Fibroblast of the aortic adventitia (primary cell): Measurements from ENCODE around the gene RASL10A. TPM values are rescaled to one million over a fixed set of nuclear protein-coding genes. Genes with fewer than 3 reads are reported as not detected.

Source experiments
- DNase-seq: peaks from one replicate; pipeline ENCODE4 v3.0.0-alpha.2; 2010; ENCODE audit warnings: low read depth
- H3K4me3 ChIP-seq: 2 replicates; pipeline ENCODE4 v1.5.1; 2011; ENCODE audit warnings: low read depth, mild to moderate bottlenecking, control low read depth, low read length, moderate library complexity
- total RNA-seq: library from RNA; depleted of rRNA; stranded (reverse); fragments of >200 nt; gene quantifications from 2 replicates; pipeline ENCODE4 v1.2.3, GENCODE V29; 2012; ENCODE audit warnings: low replicate concordance
- TF ChIP-seq, protein P1 (sequence below): IDR thresholded peaks from 2 replicates; pipeline ENCODE4 v1.5.1; 2011; ENCODE audit warnings: mild to moderate bottlenecking, low read length, control low read depth, inconsistent platforms; ENCODE audit not compliant: insufficient read depth

RASL10A gene
- total RNA-seq, 1 donor, result not detected

DNA sequence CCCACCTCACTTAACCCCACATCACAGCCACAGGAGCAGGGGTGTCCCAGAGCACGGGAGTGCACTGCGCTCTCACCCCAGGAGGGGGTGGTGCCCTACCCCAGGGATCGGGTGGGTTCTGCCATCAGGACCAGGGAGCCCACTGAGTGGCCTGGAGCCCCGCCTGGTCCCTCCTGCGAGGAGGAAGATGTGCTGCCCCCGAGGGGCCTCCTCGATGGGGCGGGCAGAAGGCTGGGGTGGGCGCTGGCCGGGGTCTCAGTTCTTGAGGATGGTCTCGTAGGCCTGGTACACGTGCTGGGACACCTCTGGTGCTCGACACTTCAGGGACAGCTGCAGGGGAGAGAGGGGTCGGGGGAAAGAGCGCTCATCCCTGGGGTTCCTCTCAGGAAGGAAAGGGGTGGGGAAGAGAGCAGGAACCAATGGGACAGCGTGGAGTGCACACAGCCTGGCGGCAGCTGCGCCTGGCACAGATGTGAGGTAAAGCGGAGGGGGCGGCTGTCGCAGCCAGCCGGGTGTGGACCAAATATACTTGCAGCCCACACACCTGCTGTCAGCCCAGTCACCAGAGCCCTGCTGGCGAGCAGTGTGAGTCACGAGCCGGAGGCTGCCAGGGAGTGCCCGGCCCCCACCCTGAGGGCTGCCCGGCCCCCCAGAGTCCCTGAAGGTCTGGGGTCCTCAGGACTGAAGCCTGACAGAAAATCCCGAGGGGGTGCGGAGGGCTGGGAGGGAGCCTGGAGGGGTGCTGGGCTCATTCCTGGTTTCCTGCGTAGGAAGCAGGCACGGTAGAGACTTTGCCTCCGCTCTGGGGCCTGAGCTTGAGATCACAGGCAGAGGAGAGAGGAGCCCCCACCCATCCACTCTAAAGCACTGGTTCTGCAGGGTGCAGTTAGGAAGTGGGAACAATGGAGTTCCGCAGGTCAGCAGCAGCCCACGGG lies 13.3 kb upstream of the RASL10A start:
- no peak for DNase-seq
- TF ChIP-seq, protein P1, sequence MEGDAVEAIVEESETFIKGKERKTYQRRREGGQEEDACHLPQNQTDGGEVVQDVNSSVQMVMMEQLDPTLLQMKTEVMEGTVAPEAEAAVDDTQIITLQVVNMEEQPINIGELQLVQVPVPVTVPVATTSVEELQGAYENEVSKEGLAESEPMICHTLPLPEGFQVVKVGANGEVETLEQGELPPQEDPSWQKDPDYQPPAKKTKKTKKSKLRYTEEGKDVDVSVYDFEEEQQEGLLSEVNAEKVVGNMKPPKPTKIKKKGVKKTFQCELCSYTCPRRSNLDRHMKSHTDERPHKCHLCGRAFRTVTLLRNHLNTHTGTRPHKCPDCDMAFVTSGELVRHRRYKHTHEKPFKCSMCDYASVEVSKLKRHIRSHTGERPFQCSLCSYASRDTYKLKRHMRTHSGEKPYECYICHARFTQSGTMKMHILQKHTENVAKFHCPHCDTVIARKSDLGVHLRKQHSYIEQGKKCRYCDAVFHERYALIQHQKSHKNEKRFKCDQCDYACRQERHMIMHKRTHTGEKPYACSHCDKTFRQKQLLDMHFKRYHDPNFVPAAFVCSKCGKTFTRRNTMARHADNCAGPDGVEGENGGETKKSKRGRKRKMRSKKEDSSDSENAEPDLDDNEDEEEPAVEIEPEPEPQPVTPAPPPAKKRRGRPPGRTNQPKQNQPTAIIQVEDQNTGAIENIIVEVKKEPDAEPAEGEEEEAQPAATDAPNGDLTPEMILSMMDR, result no peak
- no peak overlapping the region for H3K4me3 ChIP-seq

DNA sequence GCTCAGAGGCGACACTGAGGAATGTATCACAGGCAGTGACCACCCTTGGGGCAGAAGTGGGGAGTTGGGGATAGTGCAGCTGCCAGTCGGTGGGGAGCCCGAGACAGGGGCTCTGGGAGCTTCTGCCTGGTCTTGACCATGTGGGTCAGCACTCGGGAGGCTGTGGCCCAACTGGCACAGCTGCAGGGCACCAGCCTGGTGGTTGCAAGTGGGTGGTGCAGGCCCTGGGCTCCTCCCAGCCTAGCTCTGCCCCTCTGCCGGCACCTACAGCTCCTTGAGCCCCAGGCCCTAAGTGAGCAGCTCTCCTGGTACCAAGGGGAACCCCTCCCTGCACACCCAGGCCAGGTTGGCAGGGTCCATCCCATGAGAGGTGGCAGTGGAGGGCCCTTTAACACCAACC lies 12.6 kb upstream of the RASL10A start:
- H3K4me3 ChIP-seq, result no peak overlapping the region
- TF ChIP-seq, protein P1, result no peak
- no peak for DNase-seq

- H3K4me3 ChIP-seq, result no peak overlapping the region
- TF ChIP-seq, protein P1, result no peak
- no peak for DNase-seq
These were observed 11.7 kb upstream of the RASL10A start for GRCh38 chr22:29327089-29327764.

GRCh38 chr22:29326481-29326880 lies 11.0 kb upstream of the RASL10A start:
- DNase-seq, result no peak
- TF ChIP-seq, protein P1, result no peak
- no peak overlapping the region for H3K4me3 ChIP-seq

DNA sequence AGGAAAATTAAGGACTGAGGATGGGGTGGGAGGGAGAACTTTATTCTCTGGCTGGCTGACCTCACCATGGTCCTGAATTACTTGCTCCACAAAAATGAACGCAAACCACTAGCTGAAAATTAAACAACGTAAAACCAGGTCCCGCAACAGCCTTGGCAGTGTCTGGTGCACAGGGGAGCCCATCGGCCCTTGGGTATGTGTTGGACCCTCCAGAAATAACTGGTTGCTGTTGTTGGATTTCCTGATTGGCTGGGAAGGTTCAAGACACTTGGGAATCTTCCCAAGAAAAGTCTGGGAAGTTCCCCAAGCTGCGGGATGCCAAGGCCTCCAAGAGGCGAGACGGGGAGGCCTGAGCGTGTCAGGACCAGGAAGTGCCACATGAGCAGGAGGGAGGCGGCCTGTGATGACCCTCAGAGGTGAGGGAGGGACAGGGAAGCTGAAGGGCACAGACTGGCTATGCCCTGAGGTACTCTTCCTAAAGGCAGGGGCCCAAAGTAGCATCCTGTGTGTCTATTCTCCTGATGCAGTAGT lies 10.4 kb upstream of the RASL10A start:
- peak; percentile 31 for DNase-seq
- TF ChIP-seq, protein P1, result no peak
- H3K4me3 ChIP-seq, result no peak overlapping the region

- TF ChIP-seq, protein P1, result no peak
- no peak overlapping the region for H3K4me3 ChIP-seq
These were observed 9.9 kb upstream of the RASL10A start for GRCh38 chr22:29325356-29325755.

More at GRCh38 chr22:29325356-29325755, 9.9 kb upstream of the RASL10A start:
- no peak for DNase-seq
